Measurements from ENCODE around the gene DHX58. TPM values are rescaled to one million over a fixed set of nuclear protein-coding genes. Genes with fewer than 3 reads are reported as not detected.

Gene DHX58
- total RNA-seq, 1 experiment from 2014 or later: 9.7 TPM

DNA sequence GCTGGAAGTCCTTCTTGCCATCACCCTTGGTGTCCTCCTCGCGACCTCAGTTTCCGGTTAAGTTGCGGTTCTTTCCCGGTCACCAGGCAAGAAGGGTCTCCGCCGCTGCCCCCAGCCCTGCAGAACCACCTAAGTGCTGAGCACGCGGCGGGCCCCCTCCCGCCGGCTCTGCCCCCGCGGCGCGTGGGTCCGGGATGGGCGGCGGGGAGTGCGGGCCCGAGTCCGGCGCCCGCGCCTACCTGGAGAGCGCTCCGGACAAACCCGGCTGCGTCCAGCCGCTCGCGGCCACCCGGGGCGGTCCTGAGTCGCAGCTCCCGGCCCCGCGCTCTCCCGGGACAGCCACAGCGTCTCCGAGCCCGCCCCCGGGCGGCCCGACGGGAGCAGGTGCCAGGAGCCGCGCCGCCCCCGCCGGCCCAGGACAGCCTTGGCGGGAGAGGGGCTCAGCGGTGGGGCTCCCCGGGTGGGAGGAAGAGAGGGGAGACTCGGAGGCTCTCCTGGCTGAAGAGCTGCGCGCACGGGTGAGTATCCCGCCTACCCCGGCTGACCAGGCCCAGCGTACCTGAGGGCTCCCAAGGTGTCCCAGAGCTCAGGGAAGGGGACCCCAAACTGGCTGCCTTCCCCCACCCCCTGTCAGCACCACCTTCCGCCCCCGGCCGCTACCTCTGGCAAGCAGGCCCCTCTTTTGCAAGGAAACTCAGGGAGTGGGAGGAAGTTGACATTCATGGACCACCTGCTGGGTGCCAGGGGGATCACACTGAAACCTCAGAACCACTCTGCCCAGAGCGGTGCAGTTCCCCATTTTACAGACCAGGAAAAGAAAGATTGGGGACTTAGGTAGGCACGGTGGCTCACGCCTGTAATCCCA lies 40.0 kb downstream of the DHX58 start:
- in situ Hi-C loops (cut with HindIII; ENCODE audit: low pct_unique_long_range_greater_than_20kb, low sequenced_read_pairs) (no loop called here), intact Hi-C loops (cut with micrococcal nuclease; ENCODE audit: unreplicated experiment) (no loop called here)
- CTCF ChIA-PET: no interaction called here
- Histone ChIP-seq H3K9me3 (ENCODE audit: control insufficient read depth, insufficient read depth, low read depth, low read length) (no peaks in the 10 kb centered on the region), H3K36me3 (ENCODE audit: control insufficient read depth, insufficient read depth, low read length) (no peaks in the 10 kb centered on the region), H3K4me3 (ENCODE audit: low read depth in 2 of 2, low read length in 2 of 2) (peak overlapping the region in 1 of 2 experiments; percentile 24; a peak in 2 of 4 replicates), H3K4me1 (ENCODE audit: control insufficient read depth, insufficient read depth, low read length) (peaks cover 4% of the 10 kb centered on the region; the same call in 1 of the 2 replicates), H3K27me3 (ENCODE audit: control insufficient read depth, insufficient read depth, low read length) (no peaks in the 10 kb centered on the region), H3K27ac (ENCODE audit: low read length) (no peak overlapping the region)
- BruUV-seq (replicated peaks): no TSS peak
- TF ChIP-seq, protein P1, sequence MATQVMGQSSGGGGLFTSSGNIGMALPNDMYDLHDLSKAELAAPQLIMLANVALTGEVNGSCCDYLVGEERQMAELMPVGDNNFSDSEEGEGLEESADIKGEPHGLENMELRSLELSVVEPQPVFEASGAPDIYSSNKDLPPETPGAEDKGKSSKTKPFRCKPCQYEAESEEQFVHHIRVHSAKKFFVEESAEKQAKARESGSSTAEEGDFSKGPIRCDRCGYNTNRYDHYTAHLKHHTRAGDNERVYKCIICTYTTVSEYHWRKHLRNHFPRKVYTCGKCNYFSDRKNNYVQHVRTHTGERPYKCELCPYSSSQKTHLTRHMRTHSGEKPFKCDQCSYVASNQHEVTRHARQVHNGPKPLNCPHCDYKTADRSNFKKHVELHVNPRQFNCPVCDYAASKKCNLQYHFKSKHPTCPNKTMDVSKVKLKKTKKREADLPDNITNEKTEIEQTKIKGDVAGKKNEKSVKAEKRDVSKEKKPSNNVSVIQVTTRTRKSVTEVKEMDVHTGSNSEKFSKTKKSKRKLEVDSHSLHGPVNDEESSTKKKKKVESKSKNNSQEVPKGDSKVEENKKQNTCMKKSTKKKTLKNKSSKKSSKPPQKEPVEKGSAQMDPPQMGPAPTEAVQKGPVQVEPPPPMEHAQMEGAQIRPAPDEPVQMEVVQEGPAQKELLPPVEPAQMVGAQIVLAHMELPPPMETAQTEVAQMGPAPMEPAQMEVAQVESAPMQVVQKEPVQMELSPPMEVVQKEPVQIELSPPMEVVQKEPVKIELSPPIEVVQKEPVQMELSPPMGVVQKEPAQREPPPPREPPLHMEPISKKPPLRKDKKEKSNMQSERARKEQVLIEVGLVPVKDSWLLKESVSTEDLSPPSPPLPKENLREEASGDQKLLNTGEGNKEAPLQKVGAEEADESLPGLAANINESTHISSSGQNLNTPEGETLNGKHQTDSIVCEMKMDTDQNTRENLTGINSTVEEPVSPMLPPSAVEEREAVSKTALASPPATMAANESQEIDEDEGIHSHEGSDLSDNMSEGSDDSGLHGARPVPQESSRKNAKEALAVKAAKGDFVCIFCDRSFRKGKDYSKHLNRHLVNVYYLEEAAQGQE (IDR thresholded peaks at IDR 0.05; ENCODE audit: insufficient read depth in 1 of 2, low read depth in 2 of 2, low read length in 1 of 2): no peak
- no peak for TF ChIP-seq TCF7L2 (IDR thresholded peaks at IDR 0.05; ENCODE audit: low read depth, low read length)
- TF ChIP-seq POLR2AphosphoS5 (IDR thresholded peaks at IDR 0.05; ENCODE audit: low read depth, low read length): no peak
- TF ChIP-seq, protein P2, sequence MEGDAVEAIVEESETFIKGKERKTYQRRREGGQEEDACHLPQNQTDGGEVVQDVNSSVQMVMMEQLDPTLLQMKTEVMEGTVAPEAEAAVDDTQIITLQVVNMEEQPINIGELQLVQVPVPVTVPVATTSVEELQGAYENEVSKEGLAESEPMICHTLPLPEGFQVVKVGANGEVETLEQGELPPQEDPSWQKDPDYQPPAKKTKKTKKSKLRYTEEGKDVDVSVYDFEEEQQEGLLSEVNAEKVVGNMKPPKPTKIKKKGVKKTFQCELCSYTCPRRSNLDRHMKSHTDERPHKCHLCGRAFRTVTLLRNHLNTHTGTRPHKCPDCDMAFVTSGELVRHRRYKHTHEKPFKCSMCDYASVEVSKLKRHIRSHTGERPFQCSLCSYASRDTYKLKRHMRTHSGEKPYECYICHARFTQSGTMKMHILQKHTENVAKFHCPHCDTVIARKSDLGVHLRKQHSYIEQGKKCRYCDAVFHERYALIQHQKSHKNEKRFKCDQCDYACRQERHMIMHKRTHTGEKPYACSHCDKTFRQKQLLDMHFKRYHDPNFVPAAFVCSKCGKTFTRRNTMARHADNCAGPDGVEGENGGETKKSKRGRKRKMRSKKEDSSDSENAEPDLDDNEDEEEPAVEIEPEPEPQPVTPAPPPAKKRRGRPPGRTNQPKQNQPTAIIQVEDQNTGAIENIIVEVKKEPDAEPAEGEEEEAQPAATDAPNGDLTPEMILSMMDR (IDR thresholded peaks at IDR 0.05): no peak
- no peak for TF ChIP-seq SIN3A (IDR thresholded peaks at IDR 0.05; ENCODE audit: borderline replicate concordance, insufficient read depth, low read depth, low read length)
- DNase-seq (ENCODE audit: low read depth, low spot score) (no peak), ATAC-seq (peak; percentile 68)
- POLR2A ChIA-PET: no interaction called here

DNA sequence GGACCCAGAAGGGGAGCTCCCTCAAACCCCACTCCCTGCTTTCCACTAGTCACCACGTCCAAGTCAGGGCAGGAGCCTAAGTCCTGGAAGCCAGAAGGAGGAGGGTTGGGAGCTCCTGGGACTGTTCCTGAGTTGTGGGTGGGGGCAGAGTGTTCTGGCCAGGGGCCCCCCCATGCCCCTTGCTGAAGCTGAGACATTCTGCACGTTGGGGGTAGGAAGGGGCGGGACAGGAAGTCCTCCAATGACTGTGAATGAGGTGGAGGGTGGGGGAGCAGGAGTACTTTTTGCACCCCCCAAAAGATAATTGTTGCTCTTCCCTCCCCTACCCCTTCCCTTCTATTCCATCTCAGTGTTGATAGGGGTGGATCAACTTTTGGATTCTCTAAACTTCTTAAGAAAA lies 40.7 kb downstream of the DHX58 start:
- BruUV-seq (replicated peaks): no TSS peak
- peaks cover 4% of the 10 kb centered on the region; the same call in 1 of the 2 replicates for H3K4me1 ChIP-seq (ENCODE audit: control insufficient read depth, insufficient read depth, low read length)
- H3K4me3 ChIP-seq (ENCODE audit: low read depth in 2 of 2, low read length in 2 of 2): no peak overlapping the region
- no peaks in the 10 kb centered on the region for H3K36me3 ChIP-seq (ENCODE audit: control insufficient read depth, insufficient read depth, low read length)
- ChIA-PET POLR2A (no interaction called here), CTCF (no interaction called here)
- no peaks in the 10 kb centered on the region for H3K27me3 ChIP-seq (ENCODE audit: control insufficient read depth, insufficient read depth, low read length)
- in situ Hi-C loops (cut with HindIII; ENCODE audit: low pct_unique_long_range_greater_than_20kb, low sequenced_read_pairs): no loop called here
- ATAC-seq: no peak
- intact Hi-C loops (cut with micrococcal nuclease; ENCODE audit: unreplicated experiment): no loop called here
- H3K27ac ChIP-seq (ENCODE audit: low read length): no peak overlapping the region
- DNase-seq (ENCODE audit: low read depth, low spot score): no peak
- no peak for TF ChIP-seq POLR2AphosphoS5 (IDR thresholded peaks at IDR 0.05; ENCODE audit: low read depth, low read length)
- no peak for TF ChIP-seq SIN3A (IDR thresholded peaks at IDR 0.05; ENCODE audit: borderline replicate concordance, insufficient read depth, low read depth, low read length)
- TF ChIP-seq TCF7L2 (IDR thresholded peaks at IDR 0.05; ENCODE audit: low read depth, low read length): no peak
- TF ChIP-seq, protein P1 (IDR thresholded peaks at IDR 0.05; ENCODE audit: insufficient read depth in 1 of 2, low read depth in 2 of 2, low read length in 1 of 2): no peak
- TF ChIP-seq, protein P2 (IDR thresholded peaks at IDR 0.05): no peak
- H3K9me3 ChIP-seq (ENCODE audit: control insufficient read depth, insufficient read depth, low read depth, low read length): no peaks in the 10 kb centered on the region
